Measurements from ENCODE around the gene SELENOP. TPM values are rescaled to one million over a fixed set of nuclear protein-coding genes. Genes with fewer than 3 reads are reported as not detected.

Gene SELENOP
- total RNA-seq, 1 donor = 33.9 TPM

GRCh38 chr5:42798284-42799240 lies 13.1 kb downstream of the SELENOP start:
- DNase-seq (ENCODE audit: low read depth in 2 of 3, low spot score in 2 of 3) = no peak

- no peak for DNase-seq (ENCODE audit: low read depth in 2 of 3, low spot score in 2 of 3)
Measured at GRCh38 chr5:42791151-42791550, 20.5 kb downstream of the SELENOP start.

- DNase-seq (ENCODE audit: low read depth in 2 of 3, low spot score in 2 of 3) = no peak
Measured at GRCh38 chr5:42787845-42788244, 23.8 kb downstream of the SELENOP start.

GRCh38 chr5:42787073-42787472 lies 24.6 kb downstream of the SELENOP start:
- no peak for DNase-seq (ENCODE audit: low read depth in 2 of 3, low spot score in 2 of 3)

GRCh38 chr5:42785756-42786155 lies 25.9 kb downstream of the SELENOP start:
- no peak for DNase-seq (ENCODE audit: low read depth in 2 of 3, low spot score in 2 of 3)

- no peak for DNase-seq (ENCODE audit: low read depth in 2 of 3, low spot score in 2 of 3)
Measured at GRCh38 chr5:42784132-42784531, 27.6 kb downstream of the SELENOP start.

- DNase-seq (ENCODE audit: low read depth in 2 of 3, low spot score in 2 of 3) = no peak
Measured at GRCh38 chr5:42781584-42781983, 30.1 kb downstream of the SELENOP start.

GRCh38 chr5:42779083-42779482 lies 32.6 kb downstream of the SELENOP start:
- DNase-seq (ENCODE audit: low read depth in 2 of 3, low spot score in 2 of 3) = no peak

- no peak for DNase-seq (ENCODE audit: low read depth in 2 of 3, low spot score in 2 of 3)
Measured at GRCh38 chr5:42772265-42772993, 39.3 kb downstream of the SELENOP start.

- DNase-seq (ENCODE audit: low read depth in 2 of 3, low spot score in 2 of 3) = no peak
Measured at GRCh38 chr5:42770003-42770402, 41.7 kb downstream of the SELENOP start.

GRCh38 chr5:42768106-42768504 lies 43.6 kb downstream of the SELENOP start:
- no peak for DNase-seq (ENCODE audit: low read depth in 2 of 3, low spot score in 2 of 3)

- peak in 2 of 3 donors; percentile 22 to 69 for DNase-seq (ENCODE audit: low read depth in 2 of 3, low spot score in 2 of 3)
Measured at GRCh38 chr5:42767491-42768105, 44.1 kb downstream of the SELENOP start.

- DNase-seq (ENCODE audit: low read depth in 2 of 3, low spot score in 2 of 3) = no peak
Measured at GRCh38 chr5:42761791-42762190, 49.9 kb downstream of the SELENOP start.

GRCh38 chr5:42760426-42760825 lies 51.3 kb downstream of the SELENOP start:
- DNase-seq (ENCODE audit: low read depth in 2 of 3, low spot score in 2 of 3) = no peak

- DNase-seq (ENCODE audit: low read depth in 2 of 3, low spot score in 2 of 3) = no peak
Measured at GRCh38 chr5:42759456-42759855, 52.2 kb downstream of the SELENOP start.

- peak in 2 of 3 donors; percentile 41 to 51 for DNase-seq (ENCODE audit: low read depth in 2 of 3, low spot score in 2 of 3)
Measured at GRCh38 chr5:42756606-42757601, 54.8 kb downstream of the SELENOP start, which contains the start of gene CCDC152. TSS of gene CCDC152 (plus strand) at chr5:42756818. CDS start at chr5:42759122, 2,304 bp downstream.

- no peak for DNase-seq (ENCODE audit: low read depth in 2 of 3, low spot score in 2 of 3)
Measured at GRCh38 chr5:42753099-42753498, 58.6 kb downstream of the SELENOP start.

- no peak for DNase-seq (ENCODE audit: low read depth in 2 of 3, low spot score in 2 of 3)
Measured at GRCh38 chr5:42751044-42751443, 60.6 kb downstream of the SELENOP start.

GRCh38 chr5:42750507-42750906 lies 61.2 kb downstream of the SELENOP start:
- DNase-seq (ENCODE audit: low read depth in 2 of 3, low spot score in 2 of 3) = no peak

Data from hematopoietic multipotent progenitor cell (in vitro differentiated cells).